A549 (cell line): ENCODE data around the gene TUBB2A. TPM values are rescaled to one million over a fixed set of nuclear protein-coding genes. Genes with fewer than 3 reads are reported as not detected.

ENCODE experiments used
- ATAC-seq, 2 experiments: fragments of 200-7000 bp in 1 of 2; fragments of >200 bp in 1 of 2; cut with Nextera tagmentation in 1 of 2; cut with Tn5 transposase in 1 of 2; 3 replicates each; pipeline versions ENCODE4 v1.8.0 to v1.9.1; 2018 to 2020; ENCODE audit warnings: mild to moderate bottlenecking in 1 of 2, moderate library complexity in 1 of 2
- CTCF ChIA-PET: fragments of 300-600 bp; sonication (Branson Sonifier 250); formaldehyde crosslinking; extraction: SDS; loops from one replicate; lab custom pipeline; 2021; ENCODE audit warnings: antibody characterized with exemption, inconsistent platforms; lab: Yijun Ruan, JAX
- POLR2A ChIA-PET: fragments of 350-600 bp; formaldehyde crosslinking; extraction: SDS; loops from one replicate; lab custom pipeline; 2021; ENCODE audit warnings: antibody characterized with exemption, inconsistent platforms; lab: Yijun Ruan, JAX
- DNase-seq, 2 experiments: peaks; one replicate each; pipeline versions ENCODE4 v3.0.0 to v3.0.0-alpha.2; 2011 to 2016; ENCODE audit warnings: low read depth in 1 of 2, low spot score in 1 of 2
- FAIRE-seq: peaks from 2 replicates; lab custom pipeline; 2011; peaks lifted over from hg19 to GRCh38; lab: Jason Lieb, UNC
- H3K27ac ChIP-seq, 2 experiments: fragments of >200 bp; sonication (Bioruptor Twin); formaldehyde crosslinking; 3 replicates each; pipeline ENCODE4 v1.5.1; 2016 to 2017
- H3K4me1 ChIP-seq: fragments of >200 bp; sonication (Bioruptor Twin); formaldehyde crosslinking; 3 replicates; pipeline ENCODE4 v1.6.1; 2016
- H3K4me2 ChIP-seq: fragments of >200 bp; sonication (Bioruptor Twin); formaldehyde crosslinking; 3 replicates; pipeline ENCODE4 v1.6.1; 2016
- H3K4me3 ChIP-seq: fragments of >200 bp; sonication (Bioruptor Twin); formaldehyde crosslinking; 3 replicates; pipeline ENCODE4 v1.5.1; 2016
- H3K9me3 ChIP-seq: fragments of >200 bp; sonication (Bioruptor Twin); formaldehyde crosslinking; 3 replicates; pipeline ENCODE4 v1.6.1; 2016
- BCL3 ChIP-seq: fragments of >200 bp; sonication (Bioruptor Twin); formaldehyde crosslinking; IDR thresholded peaks from 3 replicates; pipeline ENCODE4 v1.6.1; 2016
- CBX8 ChIP-seq: fragments of 200-600 bp; sonication (generic); IDR thresholded peaks from 2 replicates; pipeline ENCODE4 v1.6.1; 2016
- CHD2 ChIP-seq: fragments of 150-350 bp; IDR thresholded peaks from 2 replicates; pipeline ENCODE4 v1.6.1; 2014; ENCODE audit warnings: low read length; ENCODE audit not compliant: partially characterized antibody
- EHMT2 ChIP-seq: fragments of 200-600 bp; sonication (generic); IDR thresholded peaks from 2 replicates; pipeline ENCODE4 v1.6.1; 2016; ENCODE audit warnings: antibody characterized with exemption, low read depth, mild to moderate bottlenecking, moderate library complexity
- FOSL2 ChIP-seq, 2 experiments: fragments of 450-650 bp in 1 of 2; fragments of >200 bp in 1 of 2; sonication (Bioruptor Twin) in 1 of 2; formaldehyde crosslinking; IDR thresholded peaks; 2 replicates each; pipeline versions ENCODE4 v1.5.0 to v1.6.1; 2016 to 2020; ENCODE audit warnings: mild to moderate bottlenecking in 1 of 2, moderate library complexity in 1 of 2
- FOXS1 ChIP-seq: fragments of 250-450 bp; sonication (Bioruptor Pico); IDR thresholded peaks from 2 replicates; pipeline ENCODE4 v1.5.0; 2020; ENCODE audit warnings: mild to moderate bottlenecking, moderate library complexity
- HDAC2 ChIP-seq: fragments of 200-600 bp; sonication (generic); IDR thresholded peaks from 2 replicates; pipeline ENCODE4 v1.6.1; 2016
- HMGXB4 ChIP-seq: fragments of 250-450 bp; sonication (Bioruptor Pico); IDR thresholded peaks from 2 replicates; pipeline ENCODE4 v1.5.0; 2021; ENCODE audit warnings: mild to moderate bottlenecking, moderate library complexity, borderline replicate concordance
- HOXB13 ChIP-seq: fragments of 250-450 bp; sonication (Bioruptor Pico); IDR thresholded peaks from 2 replicates; pipeline ENCODE4 v1.5.0; 2020; ENCODE audit warnings: low read depth, mild to moderate bottlenecking, moderate library complexity
- JUNB ChIP-seq: fragments of >200 bp; sonication (Bioruptor Twin); formaldehyde crosslinking; IDR thresholded peaks from 2 replicates; pipeline ENCODE4 v1.6.1; 2016
- KDM1A ChIP-seq: fragments of 200-600 bp; sonication (generic); IDR thresholded peaks from 2 replicates; pipeline ENCODE4 v1.6.1; 2016; ENCODE audit warnings: low read depth, mild to moderate bottlenecking
- KDM5A ChIP-seq: fragments of 200-600 bp; sonication (generic); IDR thresholded peaks from 2 replicates; pipeline ENCODE4 v1.6.1; 2016; ENCODE audit warnings: antibody characterized with exemption, mild to moderate bottlenecking
- MAFK ChIP-seq: fragments of 450-650 bp; IDR thresholded peaks from 2 replicates; pipeline ENCODE4 v1.6.1; 2014; ENCODE audit not compliant: partially characterized antibody
- MAX ChIP-seq: IDR thresholded peaks from 2 replicates; pipeline ENCODE4 v1.6.1; 2012
- MYC ChIP-seq: IDR thresholded peaks from 2 replicates; pipeline ENCODE4 v1.6.1; 2012; ENCODE audit warnings: mild to moderate bottlenecking, inconsistent platforms, low read length, improper control_type of control experiment, borderline replicate concordance
- NFE2L2 ChIP-seq: fragments of 150-350 bp; conservative IDR thresholded peaks from 2 replicates; pipeline ENCODE4 v1.6.1; 2014; ENCODE audit warnings: low read length
- NR3C1 ChIP-seq: fragments of >200 bp; sonication (Bioruptor Twin); formaldehyde crosslinking; IDR thresholded peaks from 3 replicates; pipeline ENCODE4 v1.6.1; 2017
- PBX3 ChIP-seq: IDR thresholded peaks from 2 replicates; pipeline ENCODE4 v1.6.1; 2012
- POLR2A ChIP-seq: IDR thresholded peaks from 2 replicates; pipeline ENCODE4 v1.6.1; 2012; ENCODE audit warnings: mild to moderate bottlenecking, low read length
- POLR2AphosphoS2 ChIP-seq: conservative IDR thresholded peaks from 2 replicates; pipeline ENCODE4 v1.6.1; 2012; ENCODE audit warnings: low read length, improper control_type of control experiment, inconsistent platforms
- RARB ChIP-seq: fragments of 250-450 bp; sonication (Bioruptor Pico); IDR thresholded peaks from 2 replicates; pipeline ENCODE4 v1.8.0; 2021; ENCODE audit warnings: mild to moderate bottlenecking, moderate library complexity
- REST ChIP-seq: fragments of 200-600 bp; sonication (generic); IDR thresholded peaks from 2 replicates; pipeline ENCODE4 v1.6.1; 2016; ENCODE audit warnings: antibody characterized with exemption, mild to moderate bottlenecking, moderate library complexity
- SMC3 ChIP-seq: fragments of >200 bp; sonication (Bioruptor Twin); formaldehyde crosslinking; IDR thresholded peaks from 3 replicates; pipeline ENCODE4 v1.6.1; 2018; ENCODE audit warnings: inconsistent platforms
- TFCP2L1 ChIP-seq: fragments of 250-450 bp; sonication (Bioruptor Pico); IDR thresholded peaks from 2 replicates; pipeline ENCODE4 v1.5.0; 2021; ENCODE audit warnings: mild to moderate bottlenecking
- USF2 ChIP-seq: fragments of 450-650 bp; IDR thresholded peaks from 2 replicates; pipeline ENCODE4 v1.6.1; 2014; ENCODE audit warnings: antibody characterized with exemption
- ZC3H11A ChIP-seq: fragments of 450-650 bp; IDR thresholded peaks from 2 replicates; pipeline ENCODE4 v1.6.1; 2014; ENCODE audit warnings: antibody characterized with exemption, mild to moderate bottlenecking
- WGBS: methylation state at CpG from one replicate; pipeline ENCODE4 v1.1.6; 2017; ENCODE audit errors: missing lambda C conversion rate; 5-methylcytosine and 5-hydroxymethylcytosine counted together
- polyA plus RNA-seq, 4 experiments: library from polyadenylated mRNA; depleted of rRNA in 3 of 4; stranded (reverse); fragments of >200 nt; fragmentation: RNase III in 1 of 4; extraction: RNeasy Plus Mini Kit Qiagen cat#74134 plus additional on column Dnase treatment in 1 of 4; gene quantifications; 2 replicates in 3 of 4; 3 replicates in 1 of 4; pipeline ENCODE4 v1.2.3, GENCODE V29; 2011 to 2017

Gene TUBB2A
- polyA plus RNA-seq, 2 of the 4 experiments (the other 2 are of a cell fraction) = 23.9 to 47.4 TPM

GRCh38 chr6:3120765-3121089 is 36.6 kb downstream of the TUBB2A start:
- no peak overlapping the region for H3K27ac ChIP-seq
- POLR2A ChIA-PET = no interaction called here
- TF ChIP-seq FOXS1 (CRISPR knock-in tag) = no peak
- no peak for TF ChIP-seq RARB
- TF ChIP-seq JUNB = no peak
- TF ChIP-seq REST = no peak
- TF ChIP-seq FOSL2 (IDR thresholded peaks at IDR 0.05) = no peak
- no peak for TF ChIP-seq FOSL2 (CRISPR knock-in tag; IDR thresholded peaks at IDR 0.05)
- no peak for TF ChIP-seq SMC3
- no peak for TF ChIP-seq POLR2A
- no peak for TF ChIP-seq KDM1A
- no peak for TF ChIP-seq ZC3H11A
- no peak for TF ChIP-seq NR3C1
- TF ChIP-seq HMGXB4 (CRISPR knock-in tag) = no peak
- no peak for TF ChIP-seq MAX
- no peak for TF ChIP-seq POLR2AphosphoS2
- TF ChIP-seq HDAC2 = no peak
- TF ChIP-seq HOXB13 = no peak
- TF ChIP-seq PBX3 = no peak
- no peak for TF ChIP-seq EHMT2
- TF ChIP-seq, all 56 proteins: peak for 0
- Histone ChIP-seq H3K4me2 (no peak overlapping the region), H3K4me3 (no peak overlapping the region), H3K4me1 (peaks cover 9% of the 10 kb centered on the region; the same call in 2 of the 3 replicates), H3K9me3 (no peaks in the 10 kb centered on the region)
- CTCF ChIA-PET = no interaction called here
- no peak for DNase-seq
- 87% methylated on average over 5 of the region's 5 CpGs for WGBS
- no peak for ATAC-seq
- no peak for FAIRE-seq

GRCh38 chr6:3119040-3119723 is 38.2 kb downstream of the TUBB2A start:
- WGBS = 37% methylated on average over 13 of the region's 19 CpGs
- DNase-seq (peak; percentile 16 to 33), FAIRE-seq (no peak), ATAC-seq (peak; percentile 70)
- H3K4me2 ChIP-seq = peak overlapping the region; percentile 65
- no peaks in the 10 kb centered on the region for H3K9me3 ChIP-seq
- peaks cover 9% of the 10 kb centered on the region; the same call in 2 of the 3 replicates for H3K4me1 ChIP-seq
- TF ChIP-seq SMC3 (no peak), USF2 (no peak), TFCP2L1 (no peak), JUNB (no peak), PBX3 (no peak), MYC (no peak), CBX8 (no peak), POLR2AphosphoS2 (no peak), NFE2L2 (no peak), MAFK (no peak), KDM5A (no peak), BCL3 (no peak), CHD2 (no peak)
- ChIA-PET POLR2A (interaction anchor here (0.6 to 1.5 kb wide), 5 partner anchors 11 to 112 kb away, joined by 3 to 6 read pairs (median 4); partner anchors contain the start of gene TUBB2A), CTCF (interaction anchor here (0.9 to 1.2 kb wide), 3 partner anchors 38 to 132 kb away, joined by 3 to 6 read pairs (median 5); partner anchors contain the start of genes RIPK1 and TUBB2A)
- peak overlapping the region; percentile 71 for H3K4me3 ChIP-seq
- peak overlapping the region; percentile 95 to 96 for H3K27ac ChIP-seq
